Esophagus squamous epithelium (tissue), 5 donors: ENCODE measurements around the gene SEPTIN10. TPM values are rescaled to one million over a fixed set of nuclear protein-coding genes. Genes with fewer than 3 reads are reported as not detected.

Source experiments
- DNase-seq: peaks from one replicate; lab custom pipeline; 2025; lab: John Stamatoyannopoulos, UW
- H3K27ac ChIP-seq, 4 donors: fragments of 200-600 bp; sonication (generic); one replicate each; pipeline ENCODE4 v1.5.1; 2016 to 2019; ENCODE audit warnings: mild to moderate bottlenecking in 1 of 4
- H3K27me3 ChIP-seq, 4 donors: fragments of 200-600 bp; sonication (generic); 1 replicate in 3 of 4; 2 replicates in 1 of 4; pipeline versions ENCODE4 v1.5.1 to v1.6.0; 2017 to 2021; ENCODE audit warnings: antibody characterized with exemption in 1 of 4
- H3K36me3 ChIP-seq, 3 donors: fragments of 200-600 bp; sonication (generic); one replicate each; pipeline ENCODE4 v1.5.1; 2016 to 2019
- H3K4me1 ChIP-seq, 3 donors: fragments of 200-600 bp; sonication (generic); one replicate each; pipeline ENCODE4 v1.5.1; 2017 to 2019
- H3K4me3 ChIP-seq, 4 donors: fragments of 200-600 bp; sonication (generic); 1 replicate in 3 of 4; 2 replicates in 1 of 4; pipeline ENCODE4 v1.5.1; 2016 to 2019; ENCODE audit warnings: mild to moderate bottlenecking in 2 of 4, moderate library complexity in 1 of 4
- H3K9me3 ChIP-seq, 3 donors: fragments of 200-600 bp; sonication (generic); one replicate each; pipeline ENCODE4 v1.5.1; 2016 to 2019
- POLR2A ChIP-seq, 4 donors: fragments of 450-650 bp; IDR thresholded peaks; one replicate each; pipeline ENCODE4 v1.6.1; 2017; ENCODE audit warnings: antibody characterized with exemption in 4 of 4, mild to moderate bottlenecking in 4 of 4, moderate library complexity in 3 of 4
- WGBS, 2 donors: methylation state at CpG; one replicate each; pipeline ENCODE4 v1.1.5; 2018; 5-methylcytosine and 5-hydroxymethylcytosine counted together
- intact Hi-C: fragments of 100-400 bp; cut with DNase I; formaldehyde crosslinking; loops from one replicate; pipeline ENCODE4 v1.15.0; 2022
- total RNA-seq, 4 donors: library from RNA; depleted of rRNA; stranded (reverse); fragments of >200 nt; gene quantifications; one replicate each; pipeline ENCODE4 v1.1.0, GENCODE V29; 2016
- TF ChIP-seq, protein P1 (sequence below), 6 experiments: fragments of 450-650 bp in 4 of 6; fragments of 200-600 bp in 2 of 6; sonication (generic) in 2 of 6; IDR thresholded peaks; one replicate each; pipeline ENCODE4 v1.5.1; 2016 to 2019; ENCODE audit warnings: antibody characterized with exemption in 6 of 6, mild to moderate bottlenecking in 4 of 6, moderate library complexity in 4 of 6
- donor health status: DM: yes; HTN: yes; CAD: no.

SEPTIN10 gene
- total RNA-seq, 4 donors from 2014 or later, result 83.6 to 132 (median 86.4) TPM

DNA sequence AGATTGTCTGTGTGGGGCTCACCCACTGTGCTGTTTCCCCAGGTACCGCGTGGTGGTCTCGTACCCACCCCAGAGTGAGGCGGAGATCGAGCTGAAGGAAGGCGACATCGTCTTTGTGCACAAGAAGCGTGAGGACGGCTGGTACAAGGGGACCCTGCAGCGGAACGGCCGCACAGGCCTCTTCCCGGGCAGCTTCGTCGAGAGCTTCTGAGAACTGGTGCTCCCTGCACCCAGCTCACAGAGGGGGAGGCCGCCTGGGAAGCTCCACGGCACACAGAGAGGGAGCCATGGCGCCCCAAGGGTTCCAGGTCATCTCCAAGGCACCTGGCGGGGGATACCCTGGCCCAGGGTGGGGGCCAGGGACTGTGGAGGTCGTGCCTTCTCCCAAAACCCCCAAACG lies 112.3 kb downstream of the SEPTIN10 start:
- Histone ChIP-seq H3K36me3 (peaks cover 0 to 12% (median 0%) of the 10 kb centered on the region in 3 donors), H3K27me3 (no peaks in the 10 kb centered on the region), H3K9me3 (no peaks in the 10 kb centered on the region), H3K4me1 (peaks cover 0 to 17% (median 0%) of the 10 kb centered on the region in 3 donors), H3K27ac (no peak overlapping the region), H3K4me3 (no peak overlapping the region)
- TF ChIP-seq POLR2A (IDR thresholded peaks at IDR 0.05), result no peak
- TF ChIP-seq, protein P1, sequence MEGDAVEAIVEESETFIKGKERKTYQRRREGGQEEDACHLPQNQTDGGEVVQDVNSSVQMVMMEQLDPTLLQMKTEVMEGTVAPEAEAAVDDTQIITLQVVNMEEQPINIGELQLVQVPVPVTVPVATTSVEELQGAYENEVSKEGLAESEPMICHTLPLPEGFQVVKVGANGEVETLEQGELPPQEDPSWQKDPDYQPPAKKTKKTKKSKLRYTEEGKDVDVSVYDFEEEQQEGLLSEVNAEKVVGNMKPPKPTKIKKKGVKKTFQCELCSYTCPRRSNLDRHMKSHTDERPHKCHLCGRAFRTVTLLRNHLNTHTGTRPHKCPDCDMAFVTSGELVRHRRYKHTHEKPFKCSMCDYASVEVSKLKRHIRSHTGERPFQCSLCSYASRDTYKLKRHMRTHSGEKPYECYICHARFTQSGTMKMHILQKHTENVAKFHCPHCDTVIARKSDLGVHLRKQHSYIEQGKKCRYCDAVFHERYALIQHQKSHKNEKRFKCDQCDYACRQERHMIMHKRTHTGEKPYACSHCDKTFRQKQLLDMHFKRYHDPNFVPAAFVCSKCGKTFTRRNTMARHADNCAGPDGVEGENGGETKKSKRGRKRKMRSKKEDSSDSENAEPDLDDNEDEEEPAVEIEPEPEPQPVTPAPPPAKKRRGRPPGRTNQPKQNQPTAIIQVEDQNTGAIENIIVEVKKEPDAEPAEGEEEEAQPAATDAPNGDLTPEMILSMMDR (IDR thresholded peaks at IDR 0.05), result no peak
- intact Hi-C loops, result no loop called here
- no peak for DNase-seq
- 87 to 89% methylated on average over 6 to 14 of the region's 21 CpGs for WGBS, 2 donors

DNA sequence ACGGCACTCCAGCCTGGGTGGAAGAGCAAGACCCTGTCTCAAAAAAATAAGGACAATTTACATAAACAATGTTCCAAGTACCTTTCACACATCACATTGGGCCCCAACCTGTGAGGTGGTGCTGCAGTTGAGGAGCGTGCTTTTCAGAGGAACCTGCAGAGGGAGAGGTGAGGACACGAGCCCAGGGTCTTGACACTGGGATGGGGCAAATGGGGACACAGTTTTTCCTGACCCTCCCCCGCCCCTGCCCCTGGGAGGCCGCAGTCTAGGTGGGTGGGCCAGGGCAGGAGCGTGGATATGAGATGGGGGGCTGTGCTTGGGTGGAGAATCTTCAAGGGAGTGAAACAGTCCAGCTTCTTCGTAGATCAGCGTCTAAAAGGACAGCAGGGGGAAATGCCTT lies 112.9 kb downstream of the SEPTIN10 start:
- Histone ChIP-seq H3K36me3 (peaks cover 0 to 12% (median 0%) of the 10 kb centered on the region in 3 donors), H3K9me3 (no peaks in the 10 kb centered on the region), H3K4me1 (peaks cover 0 to 17% (median 0%) of the 10 kb centered on the region in 3 donors), H3K27me3 (no peaks in the 10 kb centered on the region), H3K4me3 (no peak overlapping the region), H3K27ac (no peak overlapping the region)
- WGBS, 2 donors, result 87 to 96% methylated on average over 5 of the region's 8 CpGs
- DNase-seq, result no peak
- TF ChIP-seq, protein P1 (IDR thresholded peaks at IDR 0.05), result no peak
- intact Hi-C loops, result no loop called here

DNA sequence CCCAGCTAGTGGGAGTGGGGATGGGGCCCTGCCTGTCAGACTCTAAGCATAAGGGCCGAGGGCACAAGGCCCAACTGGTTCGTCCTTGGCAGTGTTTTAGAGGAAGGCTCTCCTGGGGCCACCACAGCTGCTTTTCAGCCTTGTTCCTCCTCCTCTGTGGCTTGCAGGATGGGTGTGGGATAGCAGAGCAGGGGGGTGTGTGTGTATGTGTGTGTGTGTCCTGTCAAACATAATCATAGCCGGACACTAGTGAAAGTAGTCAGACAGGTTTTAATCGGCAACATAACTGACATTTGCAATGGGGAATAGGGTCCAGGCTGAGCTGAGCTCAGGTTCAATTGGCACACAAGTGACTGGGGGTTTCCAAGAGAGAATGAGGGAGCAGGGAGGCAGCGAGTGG lies 114.2 kb downstream of the SEPTIN10 start:
- Histone ChIP-seq H3K27me3 (no peaks in the 10 kb centered on the region), H3K36me3 (peaks cover 0 to 12% (median 0%) of the 10 kb centered on the region in 3 donors), H3K9me3 (no peaks in the 10 kb centered on the region), H3K4me3 (no peak overlapping the region), H3K27ac (no peak overlapping the region), H3K4me1 (peaks cover 0 to 17% (median 5%) of the 10 kb centered on the region in 3 donors)
- TF ChIP-seq POLR2A (IDR thresholded peaks at IDR 0.05), result no peak
- TF ChIP-seq, protein P1 (IDR thresholded peaks at IDR 0.05), result no peak
- intact Hi-C loops, result no loop called here
- DNase-seq, result no peak
- WGBS, 2 donors, result 26 to 52% methylated on average over 3 of the region's 5 CpGs

DNA sequence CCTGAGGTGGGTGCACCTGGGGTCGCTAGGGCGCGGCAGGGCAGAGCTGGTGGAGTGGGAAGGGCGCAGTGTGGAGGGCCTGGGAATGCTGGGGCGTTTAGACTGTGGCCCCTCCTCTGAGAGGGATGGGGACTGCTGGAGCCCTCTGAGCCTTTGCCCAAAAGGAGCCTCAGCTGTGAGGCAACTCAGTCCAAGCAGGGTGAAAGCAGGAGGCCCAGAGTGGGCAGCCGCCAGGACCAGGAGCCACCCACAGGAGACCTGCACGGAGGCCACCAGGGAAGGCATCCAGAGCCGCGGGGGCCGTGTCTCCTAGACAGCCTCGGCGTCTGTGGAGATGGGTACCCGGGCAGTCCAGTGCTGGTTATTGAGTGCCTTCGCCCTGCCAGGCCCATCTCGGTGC lies 114.9 kb downstream of the SEPTIN10 start:
- intact Hi-C loops, result no loop called here
- Histone ChIP-seq H3K27ac (no peak overlapping the region), H3K27me3 (no peaks in the 10 kb centered on the region), H3K4me1 (peaks cover 0 to 17% (median 5%) of the 10 kb centered on the region in 3 donors), H3K9me3 (no peaks in the 10 kb centered on the region), H3K36me3 (peaks cover 0 to 12% (median 0%) of the 10 kb centered on the region in 3 donors), H3K4me3 (no peak overlapping the region)
- WGBS, 2 donors, result 79 to 89% methylated on average over 12 to 13 of the region's 15 CpGs
- no peak for DNase-seq
- TF ChIP-seq, protein P1 (IDR thresholded peaks at IDR 0.05), result no peak
- TF ChIP-seq POLR2A (IDR thresholded peaks at IDR 0.05), result no peak

DNA sequence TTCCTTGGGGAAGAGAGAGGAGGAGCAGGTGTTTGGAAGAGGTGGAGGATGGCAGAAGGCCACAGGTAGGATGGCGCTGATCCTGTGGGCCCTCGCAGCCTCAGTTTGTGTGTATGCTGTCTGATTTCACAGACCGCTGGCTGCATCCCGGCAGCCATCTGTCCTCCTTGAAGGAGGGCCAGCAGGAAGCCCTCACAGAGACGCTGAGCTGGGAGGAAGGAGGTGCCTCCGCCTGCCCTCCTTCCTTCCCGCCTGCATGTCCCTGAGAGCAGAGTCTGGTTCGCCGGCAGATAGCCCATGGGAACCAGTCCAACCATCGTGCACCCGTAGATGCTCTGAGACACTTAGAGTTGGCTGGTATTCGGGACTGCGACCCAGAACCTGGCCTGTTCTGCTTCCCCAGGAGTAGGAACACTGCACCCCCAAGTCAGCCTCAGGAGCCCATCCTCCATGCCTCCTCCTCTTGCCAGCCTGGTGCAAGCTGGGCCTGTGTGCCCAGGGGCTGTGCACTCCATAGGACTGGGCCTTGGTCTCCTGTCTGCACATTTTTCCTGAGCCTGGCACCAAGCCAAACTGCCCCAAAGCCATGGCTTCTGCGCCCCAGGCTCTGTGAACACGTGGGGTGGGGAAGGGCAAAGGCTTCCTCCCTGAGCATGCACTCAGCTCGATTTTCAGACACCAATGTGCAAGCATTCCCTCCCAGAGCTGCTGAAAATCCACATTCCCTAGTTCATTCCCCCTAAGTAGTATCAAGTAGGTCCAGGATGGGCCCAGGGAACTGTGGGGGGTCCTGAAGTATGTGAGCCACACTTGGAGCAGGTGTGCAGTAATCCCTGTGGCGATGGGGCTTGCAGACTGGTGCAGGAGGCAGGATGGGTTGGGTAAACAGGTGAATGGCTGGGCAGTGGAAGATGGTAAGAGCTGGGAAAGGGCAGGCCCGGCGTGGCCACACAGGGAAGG lies 115.6 kb downstream of the SEPTIN10 start:
- Histone ChIP-seq H3K27ac (no peak overlapping the region), H3K4me1 (peaks cover 0 to 17% (median 5%) of the 10 kb centered on the region in 3 donors), H3K36me3 (peaks cover 0 to 12% (median 0%) of the 10 kb centered on the region in 3 donors), H3K27me3 (no peaks in the 10 kb centered on the region), H3K4me3 (no peak overlapping the region), H3K9me3 (no peaks in the 10 kb centered on the region)
- WGBS, 2 donors, result 78 to 79% methylated on average over 7 to 15 of the region's 19 CpGs
- no peak for DNase-seq
- TF ChIP-seq POLR2A (IDR thresholded peaks at IDR 0.05), result no peak
- TF ChIP-seq, protein P1 (IDR thresholded peaks at IDR 0.05), result no peak
- intact Hi-C loops, result no loop called here
